ENCODE data around the gene TTC9C. TPM values are rescaled to one million over a fixed set of nuclear protein-coding genes. Genes with fewer than 3 reads are reported as not detected.

Gene TTC9C
- total and polyA plus RNA-seq, 2 of the 13 experiments (the other 11 are each of a cell fraction or from before 2014, with no cell fraction given) = 28.0 to 36.4 TPM

DNA sequence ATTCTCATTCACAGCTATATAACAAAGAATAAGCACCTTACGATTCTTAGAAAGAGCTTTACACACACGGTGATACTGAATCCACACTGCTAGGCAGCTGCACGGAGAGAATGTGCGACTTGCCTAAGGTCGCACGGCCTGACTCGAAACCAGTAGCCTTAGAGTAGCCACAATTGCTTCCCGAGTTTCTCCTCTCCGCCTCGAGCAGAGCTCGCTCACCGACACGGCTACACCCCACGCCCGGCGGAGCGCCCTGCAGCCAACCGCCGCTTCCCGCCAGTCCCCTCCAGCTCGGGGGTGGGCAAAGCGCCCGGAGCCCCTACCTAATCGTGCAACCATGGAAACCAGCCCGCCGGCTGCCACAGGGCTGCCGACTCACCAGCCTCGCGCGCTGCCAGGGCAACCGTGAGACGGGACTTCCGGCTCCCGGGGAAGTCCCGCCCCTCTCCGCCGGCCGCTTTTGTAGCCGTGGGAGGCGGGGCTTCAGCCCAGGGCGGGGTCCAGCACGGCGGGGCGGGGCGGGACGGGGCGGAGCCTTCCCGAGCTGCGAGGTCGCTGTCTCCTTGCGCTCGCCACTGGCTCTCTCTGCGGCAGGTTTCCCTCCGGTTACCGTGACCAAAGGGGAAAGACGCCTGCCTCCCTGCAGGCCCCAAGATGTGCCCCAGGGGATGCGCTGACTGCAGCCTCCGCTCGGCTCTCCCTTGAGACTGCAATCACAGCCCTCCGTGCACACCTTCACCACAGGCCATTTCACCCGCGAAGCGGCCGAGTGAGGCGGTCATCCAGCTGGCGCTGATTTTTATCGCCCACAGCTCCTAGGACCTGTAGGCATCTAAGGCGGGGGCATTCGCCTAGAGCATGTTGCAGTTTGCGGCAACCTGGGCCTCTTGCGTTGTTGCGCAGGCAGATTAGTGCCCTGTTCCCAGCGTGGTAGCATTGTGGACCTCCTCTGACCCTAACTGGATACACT lies 22.1 kb upstream of the TTC9C start (continued):
- TF ChIP-seq AGO1 (IDR thresholded peaks at IDR 0.05; ENCODE audit: low read depth, low read length, poor library complexity, severe bottlenecking) (peak; percentile 85), NCOA2 (CRISPR knock-in tag; IDR thresholded peaks at IDR 0.05) (no peak), SP5 (CRISPR knock-in tag; IDR thresholded peaks at IDR 0.05; ENCODE audit: borderline replicate concordance, low read depth) (no peak), REL (CRISPR knock-in tag; conservative IDR thresholded peaks at IDR 0.05) (0 out of 2 replicates have a peak, but pooled peaks have one; percentile 47), ZNF292 (CRISPR knock-in tag; IDR thresholded peaks at IDR 0.05; ENCODE audit: borderline replicate concordance, low read depth) (no peak), RXRB (CRISPR knock-in tag; IDR thresholded peaks at IDR 0.05; ENCODE audit: borderline replicate concordance) (no peak), ZNF230 (CRISPR knock-in tag; IDR thresholded peaks at IDR 0.05) (no peak), RAD21 (CRISPR knock-in tag; IDR thresholded peaks at IDR 0.05) (no peak), ZNF784 (CRISPR knock-in tag; IDR thresholded peaks at IDR 0.05; ENCODE audit: borderline replicate concordance) (peak; percentile 36; the same call in 1 of the 2 replicates), SNAPC2 (CRISPR knock-in tag; IDR thresholded peaks at IDR 0.05) (0 out of 2 replicates have a peak, but pooled peaks have one; percentile 9), ZNF790 (CRISPR knock-in tag; IDR thresholded peaks at IDR 0.05; ENCODE audit: borderline replicate concordance) (no peak), ARNT (IDR thresholded peaks at IDR 0.05) (no peak), ISL2 (CRISPR knock-in tag; IDR thresholded peaks at IDR 0.05) (no peak), MEIS2 (CRISPR knock-in tag; IDR thresholded peaks at IDR 0.05) (no peak), U2AF2 (IDR thresholded peaks at IDR 0.05; ENCODE audit: low read depth, low read length) (no peak), ZNF709 (CRISPR knock-in tag; IDR thresholded peaks at IDR 0.05) (peak; percentile 72; the same call in 1 of the 2 replicates)
- TF ChIP-seq, protein P1, sequence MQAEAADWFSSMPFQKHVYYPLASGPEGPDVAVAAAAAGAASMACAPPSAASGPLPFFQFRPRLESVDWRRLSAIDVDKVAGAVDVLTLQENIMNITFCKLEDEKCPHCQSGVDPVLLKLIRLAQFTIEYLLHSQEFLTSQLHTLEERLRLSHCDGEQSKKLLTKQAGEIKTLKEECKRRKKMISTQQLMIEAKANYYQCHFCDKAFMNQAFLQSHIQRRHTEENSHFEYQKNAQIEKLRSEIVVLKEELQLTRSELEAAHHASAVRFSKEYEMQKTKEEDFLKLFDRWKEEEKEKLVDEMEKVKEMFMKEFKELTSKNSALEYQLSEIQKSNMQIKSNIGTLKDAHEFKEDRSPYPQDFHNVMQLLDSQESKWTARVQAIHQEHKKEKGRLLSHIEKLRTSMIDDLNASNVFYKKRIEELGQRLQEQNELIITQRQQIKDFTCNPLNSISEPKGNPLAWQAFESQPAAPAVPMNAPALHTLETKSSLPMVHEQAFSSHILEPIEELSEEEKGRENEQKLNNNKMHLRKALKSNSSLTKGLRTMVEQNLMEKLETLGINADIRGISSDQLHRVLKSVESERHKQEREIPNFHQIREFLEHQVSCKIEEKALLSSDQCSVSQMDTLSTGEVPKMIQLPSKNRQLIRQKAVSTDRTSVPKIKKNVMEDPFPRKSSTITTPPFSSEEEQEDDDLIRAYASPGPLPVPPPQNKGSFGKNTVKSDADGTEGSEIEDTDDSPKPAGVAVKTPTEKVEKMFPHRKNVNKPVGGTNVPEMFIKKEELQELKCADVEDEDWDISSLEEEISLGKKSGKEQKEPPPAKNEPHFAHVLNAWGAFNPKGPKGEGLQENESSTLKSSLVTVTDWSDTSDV (CRISPR knock-in tag; IDR thresholded peaks at IDR 0.05) = 0 out of 2 replicates have a peak, but pooled peaks have one; percentile 22
- TF ChIP-seq, protein P2, sequence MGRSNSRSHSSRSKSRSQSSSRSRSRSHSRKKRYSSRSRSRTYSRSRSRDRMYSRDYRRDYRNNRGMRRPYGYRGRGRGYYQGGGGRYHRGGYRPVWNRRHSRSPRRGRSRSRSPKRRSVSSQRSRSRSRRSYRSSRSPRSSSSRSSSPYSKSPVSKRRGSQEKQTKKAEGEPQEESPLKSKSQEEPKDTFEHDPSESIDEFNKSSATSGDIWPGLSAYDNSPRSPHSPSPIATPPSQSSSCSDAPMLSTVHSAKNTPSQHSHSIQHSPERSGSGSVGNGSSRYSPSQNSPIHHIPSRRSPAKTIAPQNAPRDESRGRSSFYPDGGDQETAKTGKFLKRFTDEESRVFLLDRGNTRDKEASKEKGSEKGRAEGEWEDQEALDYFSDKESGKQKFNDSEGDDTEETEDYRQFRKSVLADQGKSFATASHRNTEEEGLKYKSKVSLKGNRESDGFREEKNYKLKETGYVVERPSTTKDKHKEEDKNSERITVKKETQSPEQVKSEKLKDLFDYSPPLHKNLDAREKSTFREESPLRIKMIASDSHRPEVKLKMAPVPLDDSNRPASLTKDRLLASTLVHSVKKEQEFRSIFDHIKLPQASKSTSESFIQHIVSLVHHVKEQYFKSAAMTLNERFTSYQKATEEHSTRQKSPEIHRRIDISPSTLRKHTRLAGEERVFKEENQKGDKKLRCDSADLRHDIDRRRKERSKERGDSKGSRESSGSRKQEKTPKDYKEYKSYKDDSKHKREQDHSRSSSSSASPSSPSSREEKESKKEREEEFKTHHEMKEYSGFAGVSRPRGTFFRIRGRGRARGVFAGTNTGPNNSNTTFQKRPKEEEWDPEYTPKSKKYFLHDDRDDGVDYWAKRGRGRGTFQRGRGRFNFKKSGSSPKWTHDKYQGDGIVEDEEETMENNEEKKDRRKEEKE (IDR thresholded peaks at IDR 0.05) = no peak
- TF ChIP-seq, protein P3, sequence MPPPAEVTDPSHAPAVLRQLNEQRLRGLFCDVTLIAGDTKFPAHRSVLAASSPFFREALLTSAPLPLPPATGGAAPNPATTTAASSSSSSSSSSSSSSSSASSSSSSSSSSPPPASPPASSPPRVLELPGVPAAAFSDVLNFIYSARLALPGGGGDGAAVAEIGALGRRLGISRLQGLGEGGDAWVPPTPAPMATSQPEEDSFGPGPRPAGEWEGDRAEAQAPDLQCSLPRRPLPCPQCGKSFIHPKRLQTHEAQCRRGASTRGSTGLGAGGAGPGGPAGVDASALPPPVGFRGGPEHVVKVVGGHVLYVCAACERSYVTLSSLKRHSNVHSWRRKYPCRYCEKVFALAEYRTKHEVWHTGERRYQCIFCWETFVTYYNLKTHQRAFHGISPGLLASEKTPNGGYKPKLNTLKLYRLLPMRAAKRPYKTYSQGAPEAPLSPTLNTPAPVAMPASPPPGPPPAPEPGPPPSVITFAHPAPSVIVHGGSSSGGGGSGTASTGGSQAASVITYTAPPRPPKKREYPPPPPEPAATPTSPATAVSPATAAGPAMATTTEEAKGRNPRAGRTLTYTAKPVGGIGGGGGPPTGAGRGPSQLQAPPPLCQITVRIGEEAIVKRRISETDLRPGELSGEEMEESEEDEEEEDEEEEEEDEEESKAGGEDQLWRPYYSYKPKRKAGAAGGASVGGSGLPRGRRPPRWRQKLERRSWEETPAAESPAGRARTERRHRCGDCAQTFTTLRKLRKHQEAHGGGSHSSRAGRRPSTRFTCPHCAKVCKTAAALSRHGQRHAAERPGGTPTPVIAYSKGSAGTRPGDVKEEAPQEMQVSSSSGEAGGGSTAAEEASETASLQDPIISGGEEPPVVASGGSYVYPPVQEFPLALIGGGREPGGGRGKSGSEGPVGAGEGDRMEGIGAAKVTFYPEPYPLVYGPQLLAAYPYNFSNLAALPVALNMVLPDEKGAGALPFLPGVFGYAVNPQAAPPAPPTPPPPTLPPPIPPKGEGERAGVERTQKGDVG (CRISPR knock-in tag; IDR thresholded peaks at IDR 0.05; ENCODE audit: borderline replicate concordance) = peak; percentile 31; the same call in 1 of the 2 replicates
